H1 (cell line): Measurements from ENCODE around the gene KCNH5. TPM values are rescaled to one million over a fixed set of nuclear protein-coding genes. Genes with fewer than 3 reads are reported as not detected.

ENCODE experiments used
- CTCF ChIA-PET: fragments of 300-600 bp; sonication (Branson Sonifier 250); formaldehyde crosslinking; loops from one replicate; lab custom pipeline; 2021; ENCODE audit not compliant: partially characterized antibody; lab: Charles Lee
- POLR2A ChIA-PET: fragments of 300-600 bp; sonication (Branson Sonifier 250); formaldehyde crosslinking; loops from one replicate; lab custom pipeline; 2021; ENCODE audit warnings: inconsistent platforms; ENCODE audit not compliant: partially characterized antibody; lab: Charles Lee
- DNase-seq, 2 experiments: peaks; one replicate each; pipeline versions ENCODE4 v3.0.0 to v3.0.0-alpha.2; 2010 to 2022; ENCODE audit warnings: low spot score in 2 of 2, low read depth in 1 of 2, mixed read lengths in 1 of 2
- FAIRE-seq: peaks from 2 replicates; lab custom pipeline; 2011; peaks lifted over from hg19 to GRCh38; lab: Jason Lieb, UNC
- H2AFZ ChIP-seq: 2 replicates; pipeline ENCODE4 v1.8.1; 2012; ENCODE audit warnings: low read length, inconsistent platforms
- H2AK5ac ChIP-seq: 2 replicates; pipeline ENCODE4 v1.6.1; 2013; ENCODE audit warnings: low read depth, low read length
- H2BK120ac ChIP-seq: replicated peaks from 2 replicates; pipeline ENCODE3; 2013; ENCODE audit warnings: low read depth, low read length, inconsistent platforms
- H2BK12ac ChIP-seq: 2 replicates; pipeline ENCODE4 v1.6.1; 2013; ENCODE audit warnings: low read depth, low read length
- H2BK15ac ChIP-seq: 2 replicates; pipeline ENCODE4 v1.6.1; 2013; ENCODE audit warnings: low read length
- H2BK20ac ChIP-seq: 2 replicates; pipeline ENCODE4 v1.6.1; 2013; ENCODE audit warnings: low read length
- H2BK5ac ChIP-seq: 2 replicates; pipeline ENCODE4 v1.6.1; 2013; ENCODE audit warnings: low read depth, low read length
- H3K14ac ChIP-seq: 2 replicates; pipeline ENCODE4 v1.6.1; 2013; ENCODE audit warnings: inconsistent platforms; ENCODE audit not compliant: insufficient read length
- H3K18ac ChIP-seq: 2 replicates; pipeline ENCODE4 v1.6.1; 2013; ENCODE audit warnings: low read length; ENCODE audit errors: extremely low read depth
- H3K23ac ChIP-seq: 2 replicates; pipeline ENCODE4 v1.6.1; 2013; ENCODE audit warnings: inconsistent platforms; ENCODE audit not compliant: insufficient read length
- H3K23me2 ChIP-seq: 2 replicates; pipeline ENCODE4 v1.6.1; 2013; ENCODE audit warnings: low read depth, low read length
- H3K27ac ChIP-seq: 2 replicates; pipeline ENCODE4 v1.6.1; 2011; ENCODE audit warnings: low read depth, low read length, inconsistent platforms
- H3K27me3 ChIP-seq, 4 experiments: replicated peaks in 1 of 4; 1 replicate in 1 of 4; 2 replicates in 3 of 4; pipeline versions ENCODE4 v1.6.1 to v1.8.1; 2011 to 2013; ENCODE audit warnings: low read length in 3 of 4, mild to moderate bottlenecking in 3 of 4, inconsistent platforms in 2 of 4, mixed read lengths in 2 of 4, moderate library complexity in 1 of 4; ENCODE audit not compliant: control insufficient read depth in 3 of 4, insufficient read depth in 3 of 4; ENCODE audit errors: extremely low read depth in 1 of 4
- H3K36me3 ChIP-seq, 4 experiments: 2 replicates each; pipeline versions ENCODE4 v1.6.1 to v1.8.1; 2011 to 2013; ENCODE audit warnings: mild to moderate bottlenecking in 4 of 4, low read length in 3 of 4, moderate library complexity in 2 of 4, control low read depth in 1 of 4, inconsistent platforms in 1 of 4; ENCODE audit not compliant: insufficient read depth in 4 of 4, control insufficient read depth in 2 of 4
- H3K4ac ChIP-seq: replicated peaks from 2 replicates; pipeline ENCODE3; 2013; ENCODE audit warnings: low read length, low read depth, mixed read lengths, inconsistent platforms; ENCODE audit not compliant: insufficient read length
- H3K4me1 ChIP-seq, 4 experiments: replicated peaks in 1 of 4; 1 replicate in 1 of 4; 2 replicates in 3 of 4; pipeline versions ENCODE4 v1.6.1 to v1.8.1; 2011 to 2013; ENCODE audit warnings: low read length in 3 of 4, inconsistent platforms in 2 of 4, mixed read lengths in 1 of 4; ENCODE audit not compliant: insufficient read depth in 4 of 4, control insufficient read depth in 3 of 4
- H3K4me2 ChIP-seq, 2 experiments: 2 replicates each; pipeline versions ENCODE4 v1.6.1 to v1.8.1; 2011 to 2013; ENCODE audit warnings: low read depth in 2 of 2, low read length in 2 of 2, control low read depth in 1 of 2, inconsistent platforms in 1 of 2, mild to moderate bottlenecking in 1 of 2; ENCODE audit not compliant: insufficient read depth in 1 of 2
- H3K4me3 ChIP-seq, 4 experiments: fragments of 200-600, 300-600 bp in 1 of 4; sonication (generic), shearing (Covaris generic), sonication (Bioruptor Twin) in 1 of 4; 2 replicates each; pipeline versions ENCODE4 v1.5.1 to v1.8.1; 2011 to 2016; ENCODE audit warnings: low read length in 4 of 4, low read depth in 3 of 4, control low read depth in 2 of 4, inconsistent platforms in 2 of 4, mild to moderate bottlenecking in 2 of 4, mixed read lengths in 1 of 4, moderate library complexity in 1 of 4; ENCODE audit not compliant: insufficient read depth in 2 of 4; ENCODE audit errors: extremely low read depth in 1 of 4
- H3K56ac ChIP-seq: replicated peaks from 2 replicates; pipeline ENCODE3; 2013; ENCODE audit warnings: low read depth, mild to moderate bottlenecking, mixed read lengths, low read length, inconsistent platforms; ENCODE audit not compliant: insufficient read length
- H3K79me1 ChIP-seq: 2 replicates; pipeline ENCODE4 v1.6.1; 2013; ENCODE audit warnings: low read depth, low read length, control low read depth
- H3K79me2 ChIP-seq, 2 experiments: 2 replicates each; pipeline versions ENCODE4 v1.6.1 to v1.8.1; 2012 to 2013; ENCODE audit warnings: low read length in 2 of 2, mild to moderate bottlenecking in 2 of 2, inconsistent platforms in 1 of 2; ENCODE audit not compliant: insufficient read depth in 2 of 2, control insufficient read depth in 1 of 2
- H3K9ac ChIP-seq, 4 experiments: replicated peaks in 1 of 4; 1 replicate in 1 of 4; 2 replicates in 3 of 4; pipeline versions ENCODE4 v1.6.1 to v1.8.1; 2011 to 2013; ENCODE audit warnings: low read depth in 3 of 4, low read length in 3 of 4, control low read depth in 2 of 4, mild to moderate bottlenecking in 2 of 4, moderate library complexity in 2 of 4, inconsistent platforms in 1 of 4; ENCODE audit errors: extremely low read depth in 1 of 4
- H3K9me3 ChIP-seq, 2 experiments: 2 replicates each; pipeline versions ENCODE4 v1.6.1 to v1.8.1; 2012 to 2013; ENCODE audit warnings: mild to moderate bottlenecking in 2 of 2, moderate library complexity in 2 of 2, control low read depth in 1 of 2, inconsistent platforms in 1 of 2, low read depth in 1 of 2, low read length in 1 of 2, mixed read lengths in 1 of 2; ENCODE audit not compliant: insufficient read depth in 2 of 2
- H4K20me1 ChIP-seq, 2 experiments: replicated peaks in 1 of 2; 2 replicates each; pipeline versions ENCODE3 to v1.8.1; 2011 to 2013; ENCODE audit warnings: inconsistent platforms in 2 of 2, low read length in 2 of 2, mild to moderate bottlenecking in 1 of 2; ENCODE audit not compliant: insufficient read depth in 2 of 2, control insufficient read depth in 1 of 2
- H4K5ac ChIP-seq: 2 replicates; pipeline ENCODE4 v1.6.1; 2013; ENCODE audit warnings: low read length, low read depth, mixed read lengths, inconsistent platforms; ENCODE audit not compliant: insufficient read length
- H4K8ac ChIP-seq: 2 replicates; pipeline ENCODE4 v1.8.0; 2013; ENCODE audit warnings: mild to moderate bottlenecking, moderate library complexity, low read length, inconsistent platforms; ENCODE audit not compliant: insufficient read depth; ENCODE audit errors: extremely low read depth
- H4K91ac ChIP-seq: replicated peaks from 2 replicates; pipeline ENCODE3; 2013; ENCODE audit warnings: low read length, mixed read lengths, inconsistent platforms; ENCODE audit not compliant: insufficient read length
- FOSL1 ChIP-seq: IDR thresholded peaks from 2 replicates; pipeline ENCODE4 v1.6.1; 2011; ENCODE audit warnings: mild to moderate bottlenecking, low read depth, low read length, moderate library complexity; ENCODE audit not compliant: insufficient read depth
- GTF2F1 ChIP-seq: IDR thresholded peaks from 2 replicates; pipeline ENCODE4 v1.6.1; 2012; ENCODE audit warnings: low read depth, low read length, improper control_type of control experiment, borderline replicate concordance
- KDM4A ChIP-seq: IDR thresholded peaks from one replicate; pipeline ENCODE4 v1.7.1; 2012; ENCODE audit warnings: low read depth, mild to moderate bottlenecking, moderate library complexity, low read length, inconsistent platforms; ENCODE audit not compliant: severe bottlenecking
- MAX ChIP-seq: IDR thresholded peaks from 2 replicates; pipeline ENCODE4 v1.6.1; 2012; ENCODE audit warnings: inconsistent platforms
- SIN3A ChIP-seq, 2 experiments: IDR thresholded peaks in 1 of 2; conservative IDR thresholded peaks in 1 of 2; 2 replicates each; pipeline ENCODE4 v1.6.1; 2011 to 2012; ENCODE audit warnings: low read length in 2 of 2, improper control_type of control experiment in 1 of 2, low read depth in 1 of 2, mild to moderate bottlenecking in 1 of 2
- WGBS, 2 experiments: shearing (Covaris generic) in 1 of 2; methylation state at CpG; one replicate each; pipeline versions ENCODE4 v1.1.6 to v1.1.7; 2013 to 2015; ENCODE audit warnings: low lambda C conversion rate in 2 of 2, mixed read lengths in 2 of 2, inconsistent platforms in 1 of 2, low coverage in 1 of 2, missing lambda C conversion rate in 1 of 2; ENCODE audit not compliant: insufficient replicate concordance in 2 of 2, insufficient coverage in 1 of 2, insufficient read length in 1 of 2; ENCODE audit errors: extremely low coverage in 1 of 2, missing lambda C conversion rate in 1 of 2; 5-methylcytosine and 5-hydroxymethylcytosine counted together
- polyA plus RNA-seq, 7 experiments: library from polyadenylated mRNA; depleted of rRNA in 3 of 7; stranded (reverse) in 5 of 7; unstranded in 2 of 7; fragments of >200 nt in 5 of 7; fragments of 200-250 nt in 2 of 7; gene quantifications; 1 replicate in 5 of 7; 2 replicates in 1 of 7; 4 replicates in 1 of 7; pipeline versions ENCODE4 v1.2.1 to v1.2.3, GENCODE V29; 2011 to 2013; ENCODE audit warnings: missing spikeins in 2 of 7, mixed read lengths in 2 of 7
- total RNA-seq: library from RNA; stranded (reverse); fragmentation: NEBNext Ultra II Directional; extraction: Animal tissue kit (Norgen Biotek cat#: 25700); gene quantifications from 2 replicates; pipeline ENCODE4 v1.2.1, GENCODE V29; 2021
- TF ChIP-seq, protein P1 (sequence below): IDR thresholded peaks from 2 replicates; pipeline ENCODE4 v1.6.1; 2011; ENCODE audit warnings: low read depth, mild to moderate bottlenecking, low read length; ENCODE audit not compliant: insufficient read depth

Gene KCNH5
- total and polyA plus RNA-seq, 2 of the 8 experiments (the other 6 are each of a cell fraction or from before 2014, with no cell fraction given) = 0.24 to 0.50 TPM

DNA sequence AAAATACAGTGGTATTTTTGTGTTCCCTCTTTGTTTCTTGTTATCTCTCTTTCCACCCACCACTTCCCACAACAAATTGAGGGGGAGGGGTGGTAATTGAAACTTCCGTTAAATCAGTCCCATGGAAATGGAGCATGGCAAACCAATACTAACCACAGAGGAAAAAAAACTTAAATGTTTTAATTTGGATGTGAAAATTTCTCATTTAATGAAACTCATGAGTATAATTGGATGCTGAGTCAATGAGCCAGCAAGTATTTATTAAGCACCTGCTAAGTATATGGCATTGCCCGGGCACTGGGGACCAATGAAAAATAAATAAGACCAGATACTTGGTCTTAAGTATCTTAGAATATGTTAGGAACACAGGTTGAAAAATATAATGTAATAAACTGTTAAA, 147.5 kb downstream of the KCNH5 start:
- Histone ChIP-seq H2BK120ac (no peak overlapping the region), H3K4me1 (peaks cover 0 to 9% (median 1%) of the 10 kb centered on the region in 4 experiments; a peak in 1 of 7 replicates), H4K5ac (no peak overlapping the region), H3K14ac (no peak overlapping the region), H3K23ac (no peak overlapping the region), H4K8ac (no peak overlapping the region), H2AFZ (no peak overlapping the region), H3K79me2 (no peaks in the 10 kb centered on the region), H2BK5ac (no peak overlapping the region), H2BK15ac (no peak overlapping the region), H3K79me1 (no peaks in the 10 kb centered on the region), H2AK5ac (no peak overlapping the region), H2BK12ac (no peak overlapping the region), H3K4me3 (no peak overlapping the region), H3K27me3 (no peaks in the 10 kb centered on the region), H3K27ac (no peak overlapping the region), H3K4ac (no peak overlapping the region), H4K91ac (no peak overlapping the region), H3K56ac (no peak overlapping the region), H4K20me1 (no peaks in the 10 kb centered on the region), H3K23me2 (no peaks in the 10 kb centered on the region), H3K18ac (no peak overlapping the region), H3K9ac (no peak overlapping the region), H3K4me2 (no peak overlapping the region), H3K9me3 (0 out of 4 replicates have a peak, but pooled peaks cover 0 to 3% of the 10 kb centered on the region in 2 experiments), H2BK20ac (no peak overlapping the region), H3K36me3 (no peaks in the 10 kb centered on the region)
- no peak for FAIRE-seq
- DNase-seq = no peak
- POLR2A ChIA-PET = no interaction called here
- WGBS, 2 experiments = 60% methylated on average over 2 of the region's 2 CpGs; no CpG with 5 or more reads in 1 of the 2 experiments
- TF ChIP-seq KDM4A (no peak), MAX (no peak), FOSL1 (no peak), GTF2F1 (no peak), SIN3A (conservative IDR thresholded peaks at IDR 0.05 in 1 of 2, IDR thresholded peaks at IDR 0.05 in 1 of 2; ENCODE audit: low read depth in 1 of 2, low read length in 2 of 2) (no peak)
- TF ChIP-seq, protein P1, sequence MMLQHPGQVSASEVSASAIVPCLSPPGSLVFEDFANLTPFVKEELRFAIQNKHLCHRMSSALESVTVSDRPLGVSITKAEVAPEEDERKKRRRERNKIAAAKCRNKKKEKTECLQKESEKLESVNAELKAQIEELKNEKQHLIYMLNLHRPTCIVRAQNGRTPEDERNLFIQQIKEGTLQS = no peak
- CTCF ChIA-PET = no interaction called here
